PC-3 (cell line): ENCODE data around the gene KRT83. TPM values are rescaled to one million over a fixed set of nuclear protein-coding genes. Genes with fewer than 3 reads are reported as not detected.

Experiments used
- ATAC-seq: fragments of 200-7000 bp; cut with Tn5 transposase; 2 replicates; pipeline ENCODE4 v1.9.1; 2020; ENCODE audit warnings: mild to moderate bottlenecking, moderate library complexity
- BruUV-seq: library from RNA; stranded (reverse); fragments of 400-500 nt; replicated peaks from 2 replicates; lab custom pipeline; 2021; lab: Mats Ljungman, UMichigan
- CTCF ChIA-PET: fragments of 300-600 bp; sonication (Branson Sonifier 250); formaldehyde crosslinking; loops from one replicate; lab custom pipeline; 2022; ENCODE audit warnings: antibody characterized with exemption; lab: Charles Lee
- POLR2A ChIA-PET: fragments of 300-600 bp; sonication (Branson Sonifier 250); formaldehyde crosslinking; loops from one replicate; lab custom pipeline; 2022; ENCODE audit warnings: antibody characterized with exemption; ENCODE audit not compliant: unreplicated experiment; lab: Charles Lee
- DNase-seq: peaks from one replicate; pipeline ENCODE4 v3.0.0-alpha.2; 2015
- H2AFZ ChIP-seq: fragments of 300-600 bp; sonication (generic); 2 replicates; pipeline ENCODE4 v1.6.0; 2016; ENCODE audit warnings: antibody characterized with exemption, low read length
- H3F3A ChIP-seq: fragments of 300-600 bp; sonication (generic); one replicate; pipeline ENCODE4 v1.6.0; 2017; ENCODE audit warnings: antibody characterized with exemption, low read length, control low read depth, mild to moderate bottlenecking; ENCODE audit not compliant: unreplicated experiment
- H3K27ac ChIP-seq: fragments of 300-600 bp; sonication (generic); 2 replicates; pipeline ENCODE4 v1.5.1; 2016; ENCODE audit warnings: mild to moderate bottlenecking, low read length
- H3K27me3 ChIP-seq: fragments of 300-600 bp; sonication (generic); 2 replicates; pipeline ENCODE4 v1.6.1; 2016; ENCODE audit warnings: low read length, mixed read lengths
- H3K36me3 ChIP-seq: fragments of 300-600 bp; sonication (generic); 2 replicates; pipeline ENCODE4 v1.6.1; 2016; ENCODE audit warnings: low read depth, mixed run types, low read length, mixed read lengths
- H3K4me1 ChIP-seq: fragments of 300-600 bp; sonication (generic); 2 replicates; pipeline ENCODE4 v1.5.1; 2016; ENCODE audit warnings: low read length; ENCODE audit not compliant: insufficient read depth
- H3K4me2 ChIP-seq: fragments of 300-600 bp; sonication (generic); 2 replicates; pipeline ENCODE4 v1.6.0; 2016; ENCODE audit warnings: low read length
- H3K4me3 ChIP-seq: fragments of 300-600 bp; sonication (generic); 2 replicates; pipeline ENCODE4 v1.5.1; 2016; ENCODE audit warnings: mild to moderate bottlenecking, low read length, mixed read lengths
- H3K79me2 ChIP-seq: fragments of 300-600 bp; sonication (generic); 2 replicates; pipeline ENCODE4 v1.6.1; 2017; ENCODE audit warnings: low read length, mixed read lengths
- H3K9ac ChIP-seq: fragments of 300-600 bp; sonication (generic); 2 replicates; pipeline ENCODE4 v1.6.0; 2016; ENCODE audit warnings: mild to moderate bottlenecking, low read length
- H3K9me2 ChIP-seq: fragments of 300-600 bp; sonication (generic); replicated peaks from 2 replicates; pipeline ENCODE4 v1.6.1; 2016; ENCODE audit warnings: mixed run types, low read length, mixed read lengths
- H3K9me3 ChIP-seq: fragments of 300-600 bp; sonication (generic); 2 replicates; pipeline ENCODE4 v1.6.1; 2016; ENCODE audit warnings: low read length, mixed read lengths
- H4K20me1 ChIP-seq: fragments of 300-600 bp; sonication (generic); 2 replicates; pipeline ENCODE4 v1.6.1; 2016; ENCODE audit warnings: low read length, mixed read lengths
- CTCF ChIP-seq: fragments of 300-600 bp; sonication (generic); conservative IDR thresholded peaks from 2 replicates; pipeline ENCODE4 v1.5.1; 2017; ENCODE audit warnings: antibody characterized with exemption, low read depth, mild to moderate bottlenecking, low read length
- EZH2 ChIP-seq: fragments of 300-600 bp; sonication (generic); IDR thresholded peaks from one replicate; pipeline ENCODE4 v1.6.1; 2017; ENCODE audit warnings: antibody characterized with exemption, mild to moderate bottlenecking, low read length; ENCODE audit not compliant: unreplicated experiment
- EZH2phosphoT487 ChIP-seq: fragments of 300-600 bp; sonication (generic); IDR thresholded peaks from 2 replicates; pipeline ENCODE4 v1.6.1; 2018; ENCODE audit warnings: mild to moderate bottlenecking, antibody characterized with exemption, low read length, borderline replicate concordance
- intact Hi-C: fragments of 100-400 bp; cut with micrococcal nuclease; formaldehyde crosslinking; loops from 2 replicates; pipeline ENCODE4 v1.9.0; 2023
- total RNA-seq: library from RNA; depleted of rRNA; stranded (reverse); fragments of >200 nt; gene quantifications from 2 replicates; pipeline ENCODE4 v1.2.3, GENCODE V29; 2014

Gene KRT83
- total RNA-seq, 1 experiment from 2014 or later = 0.33 TPM

- peak; percentile 3 for ATAC-seq
- Histone ChIP-seq H3F3A (peaks cover 25% of the 10 kb centered on the region), H3K9me3 (no peaks in the 10 kb centered on the region), H3K79me2 (peaks cover 29% of the 10 kb centered on the region), H3K27ac (peak overlapping the region; percentile 98), H3K27me3 (no peaks in the 10 kb centered on the region), H3K4me2 (peak overlapping the region; percentile 88), H3K9ac (peak overlapping the region; percentile 80), H2AFZ (no peak overlapping the region), H3K4me3 (peak overlapping the region; percentile 74), H3K36me3 (peaks cover 24% of the 10 kb centered on the region), H4K20me1 (peaks cover 22% of the 10 kb centered on the region), H3K9me2 (no peaks in the 10 kb centered on the region), H3K4me1 (peaks cover 58% of the 10 kb centered on the region)
- ChIA-PET CTCF (interaction anchor here (0.6 kb wide), 1 partner anchor 138 kb away, joined by 3 read pairs; no protein-coding TSS in a partner anchor), POLR2A (interaction anchor here (0.6 to 1.2 kb wide), 5 partner anchors 37 to 138 kb away, joined by 3 to 14 read pairs (median 4); no protein-coding TSS in a partner anchor)
- peak; percentile 93 for DNase-seq
- intact Hi-C loops = no loop called here
- TF ChIP-seq EZH2phosphoT487 = no peak
- peak; percentile 41 for TF ChIP-seq CTCF
- no TSS peak for BruUV-seq
Measured at GRCh38 chr12:52285172-52285745, 35.9 kb downstream of the KRT83 start.

- peaks cover 24% of the 10 kb centered on the region for H3K36me3 ChIP-seq
- H3K27me3 ChIP-seq = no peaks in the 10 kb centered on the region
- peaks cover 64% of the 10 kb centered on the region for H3K4me1 ChIP-seq
- peaks cover 27% of the 10 kb centered on the region for H3F3A ChIP-seq
- POLR2A ChIA-PET = interaction anchor here (0.6 to 1.2 kb wide), 8 partner anchors 23 to 137 kb away, joined by 3 to 14 read pairs (median 4); no protein-coding TSS in a partner anchor
- peaks cover 22% of the 10 kb centered on the region for H4K20me1 ChIP-seq
- no peaks in the 10 kb centered on the region for H3K9me3 ChIP-seq
- H3K9me2 ChIP-seq = no peaks in the 10 kb centered on the region
- ATAC-seq (no peak), DNase-seq (peak; percentile 54)
- H2AFZ ChIP-seq = no peak overlapping the region
- CTCF ChIA-PET = interaction anchor here (0.6 to 0.8 kb wide), 2 partner anchors 43 to 138 kb away, joined by 3 to 4 read pairs; no protein-coding TSS in a partner anchor
- no TSS peak for BruUV-seq
- intact Hi-C loops = no loop called here
- H3K27ac ChIP-seq = peak overlapping the region; percentile 98
- peaks cover 29% of the 10 kb centered on the region for H3K79me2 ChIP-seq
- TF ChIP-seq CTCF (no peak), EZH2phosphoT487 (no peak), EZH2 (no peak)
- peak overlapping the region; percentile 46 for H3K4me2 ChIP-seq
- no peak overlapping the region for H3K4me3 ChIP-seq
- peak overlapping the region; percentile 34 for H3K9ac ChIP-seq
Measured at GRCh38 chr12:52284562-52285171, 36.5 kb downstream of the KRT83 start.
